GM21717 (cell line): ENCODE results near the gene LAMA1.

ENCODE experiments used
- ATAC-seq: cut with Tn5 transposase; IDR thresholded peaks from one replicate; pipeline ENCODE4 v1.9.1; 2021; ENCODE audit warnings: mild to moderate bottlenecking, moderate library complexity; ENCODE audit not compliant: unreplicated experiment

Gene LAMA1

GRCh38 chr18:6920099-6920955, 197.3 kb downstream of the LAMA1 start:
- ATAC-seq: no peak

DNA sequence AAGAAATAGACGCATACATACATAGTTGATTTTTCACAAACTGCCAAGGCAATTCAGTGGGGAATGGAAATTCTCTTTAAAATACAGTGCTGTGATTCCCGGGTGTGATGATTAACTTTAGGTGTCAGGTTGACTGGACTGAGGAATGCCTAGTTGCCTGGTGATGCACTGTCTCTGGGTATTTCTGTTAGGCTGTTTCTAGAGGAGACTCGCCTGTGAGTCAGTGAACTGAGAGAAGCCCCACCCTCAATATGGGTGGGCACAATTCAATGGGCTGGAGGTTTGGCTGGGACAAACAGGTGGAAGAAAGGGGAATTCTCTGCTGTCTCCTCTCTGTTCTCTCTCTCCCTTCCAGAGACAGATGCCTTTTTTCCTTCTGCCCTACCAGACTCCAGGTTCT, 200.5 kb downstream of the LAMA1 start:
- no peak for ATAC-seq

DNA sequence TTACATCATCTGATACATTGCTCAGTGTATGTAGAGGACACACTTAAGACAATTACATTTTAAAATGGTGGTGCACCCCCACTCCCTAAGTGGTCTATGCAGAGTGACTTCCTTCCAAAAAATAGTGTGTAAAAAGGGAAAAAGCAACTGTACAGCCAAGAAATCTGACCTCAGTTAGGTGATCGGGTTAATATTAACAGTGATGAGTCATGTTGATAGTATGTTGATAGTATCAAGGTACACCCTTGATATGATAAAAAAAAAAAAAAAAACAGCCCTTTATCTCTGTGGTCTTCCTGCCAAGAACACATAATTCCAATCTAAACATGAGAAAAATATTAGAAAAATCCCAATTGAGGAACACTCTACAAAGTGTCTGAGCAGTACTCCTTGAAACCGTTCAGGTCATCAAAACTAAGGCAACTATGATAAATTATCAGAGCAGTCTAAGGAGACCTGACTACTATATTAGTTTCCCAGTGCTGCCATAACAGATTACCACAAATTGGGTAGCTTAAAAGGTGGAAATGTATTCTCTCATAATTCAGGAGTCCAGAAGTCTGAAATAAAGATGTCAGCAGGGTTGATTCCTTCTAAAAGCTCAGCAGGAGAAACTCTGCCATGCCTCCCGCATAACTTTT, 216.2 kb downstream of the LAMA1 start:
- ATAC-seq: no peak

DNA sequence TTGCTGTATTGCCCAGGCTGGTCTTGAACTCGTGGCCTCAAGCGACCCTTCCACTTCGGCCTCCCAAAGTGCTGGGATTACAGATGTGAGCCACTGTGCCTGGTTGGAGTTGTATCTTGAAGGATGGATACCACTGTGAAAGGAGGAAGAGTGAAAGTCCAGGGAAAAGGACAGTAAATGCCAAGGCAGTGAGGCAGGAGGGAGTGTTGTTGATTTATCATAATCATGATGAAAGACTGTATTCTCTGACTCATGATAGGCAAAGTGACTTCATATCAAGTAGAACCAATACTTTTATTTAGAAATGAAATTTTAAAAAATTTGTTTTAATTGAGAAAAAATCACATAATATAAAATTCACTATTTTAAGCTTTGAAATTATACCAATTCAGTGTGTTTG, 225.8 kb downstream of the LAMA1 start:
- ATAC-seq: no peak
